ENCODE results near the gene PCCB. TPM values are rescaled to one million over a fixed set of nuclear protein-coding genes. Genes with fewer than 3 reads are reported as not detected.
"Not testable (repeated sequence)": the region's sequence is repeated elsewhere in the genome, so short reads cannot be mapped to it uniquely, and the experiment has no call there.

The PCCB gene
- total RNA-seq, 3 donors from 2014 or later: 35.8 to 54.8 (median 49.9) TPM

DNA sequence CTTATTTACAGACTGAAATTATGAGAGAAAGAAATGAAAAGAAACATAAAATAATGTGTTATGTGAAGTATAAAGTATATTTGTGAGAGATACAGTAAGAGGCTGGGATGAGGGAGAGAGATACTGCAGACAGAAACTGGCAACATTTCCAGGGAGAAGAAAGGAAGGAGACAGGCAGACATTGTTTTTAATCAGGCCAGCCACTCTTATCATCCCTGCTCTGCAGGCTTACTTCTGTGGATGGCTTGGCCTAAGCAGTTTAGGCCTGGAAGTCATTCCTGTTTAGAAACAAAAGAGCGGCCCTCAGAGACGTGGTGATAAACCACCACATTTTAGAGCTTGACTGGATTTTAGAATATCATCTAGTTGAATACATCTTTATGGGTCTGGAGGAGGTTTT, 12.4 kb downstream of the PCCB start:
- intact Hi-C loops (cut with DNase I, micrococcal nuclease): no loop called here
- ATAC-seq (no peak), DNase-seq (no peak)
- Histone ChIP-seq H3K36me3 (ENCODE audit: low read depth) (no peaks in the 10 kb centered on the region), H3K9me3 (no peaks in the 10 kb centered on the region), H3K4me1 (ENCODE audit: low read depth) (no peaks in the 10 kb centered on the region), H3K4me3 (no peak overlapping the region)
- TF ChIP-seq CTCF (IDR thresholded peaks at IDR 0.05): no peak

DNA sequence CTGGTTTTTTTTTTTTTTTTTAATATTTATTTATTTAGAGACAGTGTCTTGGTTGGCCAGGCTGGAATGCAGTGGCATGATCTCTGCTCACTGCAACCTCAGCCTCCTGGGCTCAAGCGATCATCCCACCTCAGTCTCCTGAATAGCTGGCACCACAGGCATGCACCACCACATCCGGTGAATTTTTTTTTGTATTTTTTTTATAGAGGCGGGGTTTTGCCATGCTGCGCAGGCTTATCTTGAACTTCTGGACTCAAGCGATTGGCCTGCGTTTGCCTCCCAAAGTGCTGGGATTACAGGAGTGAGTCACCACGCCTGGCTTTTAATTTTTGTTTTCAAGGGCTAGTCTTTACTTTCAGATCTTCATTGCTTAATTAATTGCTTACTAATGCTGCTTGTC, 13.1 kb downstream of the PCCB start:
- DNase-seq (no peak), ATAC-seq (no peak)
- no peak overlapping the region for H3K4me3 ChIP-seq
- intact Hi-C loops (cut with DNase I, micrococcal nuclease): no loop called here
- no peaks in the 10 kb centered on the region for H3K4me1 ChIP-seq (ENCODE audit: low read depth)
- no peak for TF ChIP-seq CTCF (IDR thresholded peaks at IDR 0.05)
- H3K9me3 ChIP-seq: no peaks in the 10 kb centered on the region
- H3K36me3 ChIP-seq (ENCODE audit: low read depth): no peaks in the 10 kb centered on the region

DNA sequence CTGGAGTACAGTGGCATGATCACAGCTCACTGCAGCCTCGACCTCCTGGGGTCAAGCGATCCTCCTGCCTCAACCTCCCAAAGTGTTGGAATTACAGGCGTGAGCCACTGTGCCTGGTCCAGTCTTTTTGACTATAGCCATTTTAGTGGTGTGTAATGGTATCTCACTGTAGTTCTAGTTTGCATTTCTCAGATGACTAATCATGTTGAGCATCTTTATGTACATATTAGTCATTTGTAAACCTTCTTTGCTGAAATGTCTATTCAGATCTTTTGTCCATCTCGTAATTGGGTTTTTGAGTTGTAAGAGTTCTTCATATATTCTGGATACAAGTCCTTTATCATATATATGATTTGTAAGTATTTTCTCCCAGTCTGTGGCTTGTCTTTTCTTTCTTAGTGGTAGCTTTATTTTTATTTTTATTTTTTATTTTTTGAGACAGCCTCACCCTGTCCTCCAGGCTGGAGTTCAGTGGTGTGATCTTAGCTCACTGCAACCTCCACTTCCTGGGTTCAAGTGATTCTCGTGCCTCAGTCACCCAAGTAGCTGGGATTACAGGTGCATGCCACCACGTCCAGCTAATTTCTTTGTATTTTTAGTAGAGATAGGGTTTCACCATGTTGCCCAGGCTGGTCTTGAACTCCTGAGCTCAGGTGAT, 16.5 kb downstream of the PCCB start:
- H3K9me3 ChIP-seq; DNase-seq; intact Hi-C loops (cut with DNase I, micrococcal nuclease); H3K4me1 ChIP-seq (ENCODE audit: low read depth); H3K4me3 ChIP-seq; H3K36me3 ChIP-seq (ENCODE audit: low read depth); ATAC-seq: not testable (repeated sequence)

- H3K9me3 ChIP-seq: no peaks in the 10 kb centered on the region
- no peak for DNase-seq
- H3K36me3 ChIP-seq (ENCODE audit: low read depth): no peaks in the 10 kb centered on the region
- no peak for ATAC-seq
- no peaks in the 10 kb centered on the region for H3K4me1 ChIP-seq (ENCODE audit: low read depth)
- no peak for TF ChIP-seq CTCF (IDR thresholded peaks at IDR 0.05)
- intact Hi-C loops (cut with DNase I, micrococcal nuclease): no loop called here
- H3K4me3 ChIP-seq: no peak overlapping the region
Measured at GRCh38 chr3:136267235-136267634, 17.1 kb downstream of the PCCB start.

DNA sequence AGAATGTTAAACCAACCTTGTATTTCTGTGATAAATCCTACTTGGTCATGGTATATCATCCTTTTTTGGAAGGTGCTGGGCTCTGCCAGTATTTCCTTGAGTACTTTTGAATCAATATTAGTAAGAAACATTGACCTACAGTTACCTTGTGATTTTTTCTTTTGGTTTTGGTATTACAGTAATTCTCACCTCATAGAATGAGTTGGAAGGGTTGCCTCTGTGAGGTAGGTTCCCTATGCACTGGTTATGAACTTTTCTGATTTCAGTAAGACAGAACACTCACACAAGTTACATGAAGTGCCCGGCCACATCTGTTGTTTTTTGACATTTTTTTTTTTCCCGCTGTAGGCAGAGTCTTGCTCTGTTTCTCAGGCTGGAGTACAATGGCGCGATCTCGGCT, 20.0 kb downstream of the PCCB start:
- no peaks in the 10 kb centered on the region for H3K4me1 ChIP-seq (ENCODE audit: low read depth)
- no peaks in the 10 kb centered on the region for H3K36me3 ChIP-seq (ENCODE audit: low read depth)
- ATAC-seq (no peak), DNase-seq (no peak)
- intact Hi-C loops (cut with DNase I, micrococcal nuclease): no loop called here
- H3K4me3 ChIP-seq: no peak overlapping the region
- H3K9me3 ChIP-seq: no peaks in the 10 kb centered on the region
- TF ChIP-seq CTCF (IDR thresholded peaks at IDR 0.05): no peak

DNA sequence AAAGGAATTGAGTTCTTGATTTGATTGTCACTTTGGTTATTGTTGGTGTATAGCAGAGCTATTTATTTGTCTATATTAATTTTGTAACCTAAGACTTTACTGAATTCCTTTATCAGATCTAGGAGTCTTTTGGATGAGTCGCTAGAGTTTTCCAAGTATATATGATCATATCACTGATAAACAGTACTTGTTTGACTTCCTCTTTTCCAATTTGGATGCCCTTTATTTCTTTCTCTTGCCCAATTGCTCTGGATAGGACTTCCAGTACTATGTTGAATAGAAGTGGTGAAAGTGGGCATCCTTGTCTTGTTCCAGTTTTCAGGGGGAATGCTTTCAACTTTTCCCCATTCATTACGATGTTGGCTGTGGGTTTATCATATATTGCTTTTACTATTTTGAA, 21.5 kb downstream of the PCCB start:
- H3K4me3 ChIP-seq; ATAC-seq; DNase-seq; intact Hi-C loops (cut with DNase I, micrococcal nuclease); H3K9me3 ChIP-seq; H3K4me1 ChIP-seq (ENCODE audit: low read depth); H3K36me3 ChIP-seq (ENCODE audit: low read depth): not testable (repeated sequence)
